Naive thymus-derived CD8-positive, alpha-beta T cell (primary cell): ENCODE results near the gene IL33. TPM values are rescaled to one million over a fixed set of nuclear protein-coding genes. Genes with fewer than 3 reads are reported as not detected.
A peak's percentile ranks its signal among the peaks of the same experiment; 100 is the strongest.

ENCODE experiments used
- ATAC-seq, 2 donors: fragments of 150-1000 bp; cut with Tn5 transposase in 1 of 2; sonication (Bioruptor Pico), chemical (Tn5 transposase) in 1 of 2; 1 replicate in 1 of 2; 2 replicates in 1 of 2; pipeline ENCODE4 v1.10.0; 2021; ENCODE audit warnings: mild to moderate bottlenecking in 2 of 2, moderate library complexity in 2 of 2
- POLR2A ChIA-PET: fragments of 350-600 bp; sonication (Branson Sonifier 250); formaldehyde crosslinking; loops from one replicate; lab custom pipeline; 2021; ENCODE audit warnings: antibody characterized with exemption; lab: Charles Lee
- DNase-seq, 10 donors: peaks; one replicate each; pipeline versions ENCODE4 v3.0.0 to v3.0.0-alpha.2; 2020 to 2022
- H3K27ac Mint-ChIP-seq, 10 donors: one replicate each; pipeline ENCODE4 v1.8.0; 2020 to 2022; ENCODE audit warnings: mild to moderate bottlenecking in 10 of 10, mixed read lengths in 10 of 10, moderate library complexity in 4 of 10, inconsistent platforms in 1 of 10
- H3K27me3 Mint-ChIP-seq, 5 donors: one replicate each; pipeline ENCODE4 v1.8.0; 2021 to 2022; ENCODE audit warnings: mixed read lengths in 5 of 5
- H3K36me3 Mint-ChIP-seq, 3 donors: one replicate each; pipeline ENCODE4 v1.8.0; 2020 to 2022; ENCODE audit warnings: mixed read lengths in 3 of 3, mild to moderate bottlenecking in 2 of 3, inconsistent platforms in 1 of 3
- H3K4me1 Mint-ChIP-seq, 4 donors: one replicate each; pipeline ENCODE4 v1.8.0; 2021 to 2022; ENCODE audit warnings: mixed read lengths in 4 of 4
- H3K4me3 Mint-ChIP-seq, 10 donors: one replicate each; pipeline ENCODE4 v1.8.0; 2020 to 2022; ENCODE audit warnings: mild to moderate bottlenecking in 10 of 10, mixed read lengths in 10 of 10, moderate library complexity in 6 of 10, inconsistent platforms in 1 of 10
- H3K9me3 Mint-ChIP-seq, 9 donors: one replicate each; pipeline ENCODE4 v1.8.0; 2020 to 2022; ENCODE audit warnings: mixed read lengths in 9 of 9, mild to moderate bottlenecking in 3 of 9, inconsistent platforms in 1 of 9, moderate library complexity in 1 of 9
- polyA plus RNA-seq, 3 donors: library from polyadenylated mRNA; unstranded; fragments of 300-500 nt; fragmentation: Illumina TruSeq; gene quantifications; one replicate each; pipeline ENCODE4 v1.2.3, GENCODE V29; 2021
- total RNA-seq, 8 experiments: library from RNA in 2 of 8; stranded (reverse) in 2 of 8; gene quantifications; one replicate each; pipeline ENCODE4 v1.2.3 and lab custom pipeline; 2021 to 2026

The IL33 gene
- total and polyA plus RNA-seq, 5 experiments from 2014 or later = not detected

DNA sequence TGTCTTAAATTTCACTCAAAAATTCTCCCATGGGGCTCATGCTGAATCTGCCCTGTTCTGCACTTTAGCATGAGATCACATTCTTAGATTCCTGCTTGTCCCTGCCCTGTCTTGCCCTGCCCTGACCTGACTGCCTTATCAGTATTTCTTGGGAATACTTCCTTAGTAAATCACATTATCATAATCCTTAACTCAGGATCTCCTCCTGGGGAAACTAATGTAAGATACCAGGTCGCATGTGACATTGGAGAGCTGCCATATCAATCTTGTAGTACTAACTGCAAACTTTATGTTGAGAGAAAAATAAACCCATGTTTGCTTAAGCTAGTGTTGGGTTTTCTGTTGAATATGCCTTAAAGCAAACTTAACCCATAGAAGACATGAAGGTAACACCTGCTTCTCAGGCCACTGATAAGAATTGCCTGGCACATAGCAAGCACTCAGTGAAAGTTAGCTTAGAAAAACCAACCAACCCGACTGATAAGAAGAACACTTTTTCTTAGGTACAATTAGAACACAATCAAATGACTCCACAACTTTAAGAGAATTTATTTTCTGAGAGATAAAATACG is 53.3 kb downstream of the IL33 start:
- Mint-ChIP-seq H3K4me1 (no peaks in the 10 kb centered on the region), H3K27me3 (peaks cover 2 to 24% (median 9%) of the 10 kb centered on the region in 5 donors), H3K36me3 (peaks cover 0 to 7% (median 6%) of the 10 kb centered on the region in 3 donors), H3K9me3 (peaks cover 0 to 20% (median 7%) of the 10 kb centered on the region in 9 donors), H3K27ac (peak overlapping the region in 1 of 10 donors; percentile 5), H3K4me3 (no peak overlapping the region)
- POLR2A ChIA-PET = interaction anchor here (0.6 kb wide), 1 partner anchor 1488 kb away, joined by 3 read pairs; no protein-coding TSS in a partner anchor
- DNase-seq = no peak
- ATAC-seq = no peak

DNA sequence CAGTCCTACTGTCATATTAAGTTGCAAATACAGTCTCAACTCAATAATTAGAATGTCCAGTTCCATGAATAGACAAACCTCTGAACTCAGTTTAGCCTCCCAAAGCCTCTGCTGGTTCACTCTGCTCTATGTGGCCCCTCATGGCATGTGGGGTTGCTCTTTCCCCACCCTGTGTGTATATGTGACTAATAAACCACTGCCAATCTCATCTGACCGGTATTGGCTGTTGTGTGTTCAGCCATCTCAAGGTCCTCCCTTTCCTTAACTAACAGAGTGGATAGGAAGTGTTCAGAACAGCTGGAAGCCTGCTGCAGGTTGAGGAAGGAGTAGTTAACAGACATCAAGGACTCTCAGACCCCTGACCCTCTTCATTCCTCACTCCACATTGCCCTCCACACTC is 55.3 kb downstream of the IL33 start:
- H3K9me3 Mint-ChIP-seq = peaks cover 0 to 4% (median 2%) of the 10 kb centered on the region in 9 donors
- ATAC-seq = no peak
- H3K36me3 Mint-ChIP-seq = no peaks in the 10 kb centered on the region
- H3K27ac Mint-ChIP-seq = no peak overlapping the region
- H3K4me1 Mint-ChIP-seq = no peaks in the 10 kb centered on the region
- no peak overlapping the region for H3K4me3 Mint-ChIP-seq
- POLR2A ChIA-PET = no interaction called here
- DNase-seq = no peak
- H3K27me3 Mint-ChIP-seq = peaks cover 2 to 24% (median 9%) of the 10 kb centered on the region in 5 donors

DNA sequence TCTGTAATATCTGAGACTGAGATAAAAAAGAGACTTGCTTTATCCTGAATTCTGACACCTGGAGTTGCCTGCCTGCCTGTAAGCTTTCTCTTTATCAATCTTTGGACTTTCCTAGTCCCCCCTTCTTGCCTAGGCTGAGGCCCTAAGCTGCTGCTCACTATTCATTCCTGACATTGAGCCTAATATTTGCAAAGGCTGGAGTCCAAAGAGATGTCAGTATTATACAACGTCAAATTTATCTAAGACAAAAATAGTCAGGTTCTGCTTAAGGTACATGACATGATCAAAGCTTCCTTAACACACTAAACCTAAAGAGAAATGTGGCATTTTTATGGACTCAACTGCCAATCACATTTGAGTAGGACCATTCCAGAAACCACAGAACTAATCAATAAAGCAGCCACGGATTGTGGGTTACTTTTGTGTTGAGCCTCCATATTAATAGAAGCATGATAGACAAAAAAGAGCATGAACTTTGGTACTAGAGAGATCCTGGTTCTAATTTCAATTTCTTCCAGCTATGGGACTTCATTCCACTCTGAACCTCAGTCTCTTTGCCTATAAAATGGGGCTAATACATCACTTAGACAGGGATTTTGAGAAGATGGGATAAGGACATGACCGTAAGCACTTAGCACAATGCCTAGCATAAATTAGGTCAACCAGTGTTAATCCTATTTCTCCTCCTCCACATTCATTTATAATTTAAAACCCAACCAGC is 56.1 kb downstream of the IL33 start:
- Mint-ChIP-seq H3K27me3 (peaks cover 2 to 24% (median 9%) of the 10 kb centered on the region in 5 donors), H3K9me3 (peaks cover 0 to 2% (median 0%) of the 10 kb centered on the region in 9 donors), H3K4me1 (no peaks in the 10 kb centered on the region), H3K27ac (no peak overlapping the region), H3K4me3 (no peak overlapping the region), H3K36me3 (no peaks in the 10 kb centered on the region)
- no peak for ATAC-seq
- POLR2A ChIA-PET = no interaction called here
- no peak for DNase-seq

DNA sequence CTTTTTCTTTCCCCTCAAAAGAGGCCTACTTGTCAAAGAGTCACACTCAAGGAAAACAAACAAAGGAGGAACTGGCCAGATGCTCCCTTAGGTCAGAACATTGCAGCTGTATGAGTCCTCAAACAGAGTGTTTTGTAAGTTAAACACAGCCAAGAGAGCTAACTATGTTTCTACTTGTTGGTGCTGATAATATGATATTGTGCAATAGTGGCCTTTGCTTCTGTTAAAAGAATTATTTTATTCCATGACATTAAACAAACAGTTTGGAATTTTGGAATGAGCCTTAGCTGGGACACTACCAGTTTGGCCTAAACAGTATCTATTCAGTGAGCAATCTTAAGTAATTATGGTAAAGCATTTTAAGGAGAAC is 56.6 kb downstream of the IL33 start:
- no peak for ATAC-seq
- DNase-seq = no peak
- no peaks in the 10 kb centered on the region for H3K4me1 Mint-ChIP-seq
- no peak overlapping the region for H3K4me3 Mint-ChIP-seq
- POLR2A ChIA-PET = no interaction called here
- peaks cover 2 to 24% (median 9%) of the 10 kb centered on the region in 5 donors for H3K27me3 Mint-ChIP-seq
- peaks cover 0 to 2% (median 0%) of the 10 kb centered on the region in 9 donors for H3K9me3 Mint-ChIP-seq
- H3K27ac Mint-ChIP-seq = no peak overlapping the region
- no peaks in the 10 kb centered on the region for H3K36me3 Mint-ChIP-seq

DNA sequence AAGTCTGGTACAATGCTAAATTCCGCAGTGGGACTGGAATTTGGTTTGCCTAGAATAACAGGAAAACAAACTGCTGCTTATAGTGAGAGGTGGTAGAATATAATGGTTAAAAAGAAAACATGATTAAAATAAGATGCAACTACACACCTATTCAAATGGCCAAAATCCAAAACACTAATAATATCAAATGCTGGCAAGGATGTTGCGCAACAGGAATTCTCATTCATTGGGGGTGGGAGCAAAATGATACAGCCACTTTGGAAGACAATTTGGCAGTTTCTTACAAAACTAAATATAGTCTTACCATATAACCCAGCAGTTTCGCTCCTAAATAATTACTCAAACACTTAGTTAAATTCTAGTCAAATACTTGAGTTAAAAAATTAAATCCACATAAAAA is 61.8 kb downstream of the IL33 start:
- no peak for DNase-seq
- peaks cover 0 to 2% (median 0%) of the 10 kb centered on the region in 9 donors for H3K9me3 Mint-ChIP-seq
- no peak for ATAC-seq
- no peaks in the 10 kb centered on the region for H3K36me3 Mint-ChIP-seq
- POLR2A ChIA-PET = no interaction called here
- H3K27ac Mint-ChIP-seq = no peak overlapping the region
- peaks cover 0 to 9% (median 3%) of the 10 kb centered on the region in 5 donors for H3K27me3 Mint-ChIP-seq
- H3K4me3 Mint-ChIP-seq = no peak overlapping the region
- no peaks in the 10 kb centered on the region for H3K4me1 Mint-ChIP-seq

DNA sequence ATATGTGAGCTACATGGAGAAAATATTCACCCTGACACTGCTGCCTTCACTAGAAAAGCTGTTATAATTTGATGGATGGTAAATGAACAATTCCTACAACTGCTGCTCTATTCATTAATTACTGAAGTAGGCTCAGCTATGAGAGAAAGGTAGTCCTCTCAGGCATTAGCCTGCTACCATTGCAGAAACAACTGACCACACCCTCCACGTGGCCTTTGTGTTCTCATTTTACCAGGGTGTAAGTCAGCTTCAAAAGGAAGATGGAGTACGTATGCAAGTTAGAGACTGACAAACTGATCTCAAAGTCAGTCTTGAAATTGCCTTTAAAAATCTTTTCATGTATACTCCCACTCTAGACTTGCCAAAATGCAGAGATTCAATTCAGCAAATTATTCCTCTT is 86.3 kb downstream of the IL33 start:
- ATAC-seq (no peak), DNase-seq (no peak)
- peaks cover 0 to 5% (median 0%) of the 10 kb centered on the region in 9 donors for H3K9me3 Mint-ChIP-seq
- no peak overlapping the region for H3K27ac Mint-ChIP-seq
- H3K4me3 Mint-ChIP-seq = no peak overlapping the region
- POLR2A ChIA-PET = no interaction called here
- H3K4me1 Mint-ChIP-seq = no peaks in the 10 kb centered on the region
- peaks cover 4 to 16% (median 10%) of the 10 kb centered on the region in 5 donors for H3K27me3 Mint-ChIP-seq
- H3K36me3 Mint-ChIP-seq = no peaks in the 10 kb centered on the region

DNA sequence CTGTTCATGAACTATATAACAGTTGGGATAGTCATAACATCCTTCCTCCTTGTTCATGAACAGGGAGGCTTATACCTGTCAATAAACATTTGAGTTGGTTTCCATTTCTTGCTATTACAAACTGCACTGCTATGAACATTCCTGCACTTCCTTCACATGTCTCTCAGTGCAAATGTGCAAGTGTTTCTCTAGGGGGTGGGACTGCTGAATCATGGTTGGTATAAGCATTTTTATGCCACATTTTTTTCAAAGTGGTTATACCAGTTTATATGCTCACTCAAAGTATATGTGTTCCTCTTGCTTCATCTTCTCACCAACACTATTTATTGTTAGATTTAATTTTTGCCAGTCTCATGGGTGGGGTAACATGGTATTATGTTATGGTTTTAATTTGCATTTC is 86.8 kb downstream of the IL33 start:
- Mint-ChIP-seq H3K27me3 (peaks cover 5 to 15% (median 11%) of the 10 kb centered on the region in 5 donors), H3K4me1 (no peaks in the 10 kb centered on the region), H3K9me3 (peaks cover 0 to 5% (median 0%) of the 10 kb centered on the region in 9 donors), H3K36me3 (no peaks in the 10 kb centered on the region), H3K4me3 (no peak overlapping the region), H3K27ac (no peak overlapping the region)
- POLR2A ChIA-PET = no interaction called here
- no peak for ATAC-seq
- DNase-seq = no peak

DNA sequence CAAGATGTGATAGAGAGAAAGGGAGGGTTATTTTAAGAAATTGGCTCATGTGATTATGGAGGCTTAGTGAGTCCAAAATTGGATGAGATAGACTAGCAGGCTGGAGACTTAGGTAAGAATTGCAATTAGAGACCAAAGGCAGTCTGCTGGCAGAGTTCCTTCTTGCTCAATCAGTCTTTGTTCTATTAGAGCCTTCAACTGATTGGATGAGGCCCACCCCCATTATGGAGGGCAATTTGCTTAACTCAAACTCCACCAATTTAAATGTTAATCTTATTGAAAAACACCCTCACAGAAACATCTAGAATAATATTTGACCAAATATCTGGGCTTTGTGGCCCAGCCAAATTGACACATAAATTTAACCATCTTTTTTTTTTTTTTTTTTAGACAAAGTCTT is 88.6 kb downstream of the IL33 start:
- Mint-ChIP-seq H3K9me3 (peaks cover 0 to 3% (median 0%) of the 10 kb centered on the region in 9 donors), H3K4me1 (no peaks in the 10 kb centered on the region), H3K36me3 (no peaks in the 10 kb centered on the region), H3K27ac (no peak overlapping the region), H3K4me3 (no peak overlapping the region), H3K27me3 (peaks cover 5 to 13% (median 11%) of the 10 kb centered on the region in 5 donors)
- ATAC-seq (no peak), DNase-seq (no peak)
- POLR2A ChIA-PET = interaction anchor here (0.6 kb wide), 1 partner anchor 290 kb away, joined by 7 read pairs; no protein-coding TSS in a partner anchor

DNA sequence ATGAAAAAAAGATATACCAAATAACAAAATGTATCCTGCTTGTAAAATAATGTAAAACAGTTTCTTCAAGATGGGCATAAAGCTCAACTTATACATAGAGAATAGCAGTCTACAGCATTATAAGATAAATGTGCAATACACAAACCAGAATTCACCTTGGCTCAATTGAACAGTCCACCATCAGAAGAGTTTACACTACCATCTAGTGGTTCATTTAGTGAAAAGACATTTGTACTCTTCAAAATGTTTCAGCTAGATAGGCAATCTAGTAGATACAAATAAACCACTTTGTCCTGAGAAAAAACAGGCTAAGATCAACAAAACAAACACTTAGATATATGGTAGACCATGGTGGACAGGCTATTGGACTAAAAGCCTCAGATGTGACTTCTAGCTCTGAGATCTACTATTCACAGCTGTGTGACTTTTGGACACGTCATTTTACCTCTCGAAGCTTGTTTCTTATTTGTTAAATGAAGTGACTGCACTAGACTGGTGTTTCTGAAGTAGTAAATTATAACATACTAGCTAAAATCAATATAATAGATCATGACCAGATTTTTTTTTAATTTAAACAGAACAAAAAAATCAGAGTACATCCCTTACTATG is 90.5 kb downstream of the IL33 start:
- H3K9me3 Mint-ChIP-seq = no peaks in the 10 kb centered on the region
- H3K27ac Mint-ChIP-seq = no peak overlapping the region
- POLR2A ChIA-PET = no interaction called here
- no peaks in the 10 kb centered on the region for H3K4me1 Mint-ChIP-seq
- H3K4me3 Mint-ChIP-seq = no peak overlapping the region
- DNase-seq (peak in 3 of 10 donors; percentile 4 to 19 (median 5)), ATAC-seq (no peak)
- peaks cover 4 to 13% (median 11%) of the 10 kb centered on the region in 5 donors for H3K27me3 Mint-ChIP-seq
- H3K36me3 Mint-ChIP-seq = no peaks in the 10 kb centered on the region

Other genes with a start within 250 kb of the IL33 start
- gene RANBP6, start 200.2 kb upstream of the IL33 start, total RNA-seq = 10 to 100 TPM; 36.5 to 37.3 TPM
- 10 to 100 TPM; 21.0 to 24.9 (median 21.7) TPM for gene RANBP6, start 200.2 kb upstream of the IL33 start, polyA plus RNA-seq
- gene TPD52L3, start 112.6 kb downstream of the IL33 start, total RNA-seq = not detected
- not detected for gene TPD52L3, start 112.6 kb downstream of the IL33 start, polyA plus RNA-seq
- gene UHRF2, start 197.4 kb downstream of the IL33 start, total RNA-seq = 100 to 1,000 TPM; 120 to 125 TPM
- 10 to 100 TPM in 2 of 3 donors, 1 to 10 TPM in 1; 9.4 to 13.1 (median 10.6) TPM for gene UHRF2, start 197.4 kb downstream of the IL33 start, polyA plus RNA-seq